Tibial artery (tissue), 4 donors: ENCODE results near the gene MORN2.
"Not testable (repeated sequence)": the region's sequence is repeated elsewhere in the genome, so short reads cannot be mapped to it uniquely, and the experiment has no call there.

Experiments
- DNase-seq, 2 donors: peaks; one replicate each; pipeline ENCODE4 v3.0.0-alpha.2; 2019
- H3K27ac ChIP-seq, 2 donors: fragments of 200-600 bp; sonication (generic) in 1 of 2; 1 replicate in 1 of 2; 2 replicates in 1 of 2; pipeline ENCODE4 v1.5.1; 2018 to 2019; ENCODE audit warnings: mild to moderate bottlenecking in 1 of 2
- H3K27me3 ChIP-seq, 2 donors: fragments of 200-600 bp; sonication (generic) in 1 of 2; one replicate each; pipeline versions ENCODE4 v1.5.1 to v1.6.0; 2016 to 2019
- H3K36me3 ChIP-seq, 3 donors: fragments of 200-600 bp; sonication (generic) in 2 of 3; one replicate each; pipeline ENCODE4 v1.5.1; 2016 to 2019; ENCODE audit warnings: mild to moderate bottlenecking in 2 of 3
- H3K4me1 ChIP-seq, 4 donors: fragments of 200-600 bp; sonication (generic) in 2 of 4; 1 replicate in 3 of 4; 2 replicates in 1 of 4; pipeline ENCODE4 v1.5.1; 2016 to 2019
- H3K4me3 ChIP-seq, 2 donors: fragments of 200-600 bp; sonication (generic) in 1 of 2; 1 replicate in 1 of 2; 2 replicates in 1 of 2; pipeline ENCODE4 v1.5.1; 2018 to 2019; ENCODE audit warnings: mild to moderate bottlenecking in 2 of 2
- H3K9me3 ChIP-seq, 3 donors: fragments of 200-600 bp; sonication (generic) in 1 of 3; one replicate each; pipeline ENCODE4 v1.5.1; 2016 to 2019
- intact Hi-C: fragments of 100-400 bp; cut with DNase I; formaldehyde crosslinking; loops from one replicate; pipeline ENCODE4 v1.15.0; 2023; ENCODE audit warnings: low total_unique reads
- TF ChIP-seq, protein P1 (sequence below), 2 experiments: fragments of 200-600 bp in 1 of 2; fragments of 450-650 bp in 1 of 2; IDR thresholded peaks; one replicate each; pipeline ENCODE4 v1.5.1; 2017 to 2019; ENCODE audit warnings: antibody characterized with exemption in 2 of 2, mild to moderate bottlenecking in 1 of 2, moderate library complexity in 1 of 2

Gene MORN2

DNA sequence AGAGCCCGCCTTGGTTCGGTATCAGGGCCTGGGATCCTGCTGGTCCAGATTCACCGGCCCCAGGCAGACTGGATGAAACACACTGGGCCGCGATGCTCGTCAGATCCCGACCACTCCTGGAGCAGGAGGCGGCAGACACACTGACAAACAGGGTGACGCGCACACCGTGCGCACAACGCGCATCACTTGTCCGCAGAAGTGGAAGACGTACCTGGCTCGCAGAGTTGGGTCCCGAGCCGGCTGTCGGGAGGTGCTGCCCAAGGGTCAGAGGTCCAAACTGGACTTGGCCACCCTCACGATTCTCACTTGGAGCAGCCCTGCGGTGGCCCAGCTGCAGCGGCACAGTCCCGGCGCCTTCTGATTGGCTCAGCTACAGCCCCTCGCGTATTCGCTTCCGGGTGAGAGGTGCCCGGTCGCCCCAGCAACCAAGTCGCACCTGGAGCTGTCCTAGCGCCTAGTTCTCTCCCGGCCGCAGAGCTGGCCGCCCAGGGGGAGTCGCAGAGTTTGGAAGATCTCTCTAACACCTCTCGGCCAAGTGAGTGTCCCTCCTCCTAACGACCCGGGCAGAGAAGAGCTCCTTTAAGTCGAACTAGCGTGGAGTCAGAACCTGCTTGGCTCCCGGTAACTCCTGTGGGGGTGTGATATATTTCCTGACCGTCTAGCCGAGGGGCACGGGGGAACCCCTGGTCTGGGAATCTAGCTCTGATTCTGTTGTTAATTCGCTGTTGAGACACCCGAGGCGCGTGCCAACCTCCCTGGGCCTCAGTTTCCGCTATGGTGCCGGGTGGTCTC is at the start of gene MORN2, which contains the start of gene DHX57:
MORN2 (plus strand) TSS at position 401 of the 792 bp plus-strand sequence.
DHX57 (minus strand) TSS at position 359 of the 792 bp plus-strand sequence. CDS start 7,529 bp downstream, outside the sequence.
- peak within 1 kb of the TSS; percentile 78 to 80 for H3K27ac ChIP-seq
- no peaks in the 10 kb centered on the region for H3K27me3 ChIP-seq
- peak within 1 kb of the TSS; percentile 75 to 86 for H3K4me3 ChIP-seq
- TF ChIP-seq, protein P1, sequence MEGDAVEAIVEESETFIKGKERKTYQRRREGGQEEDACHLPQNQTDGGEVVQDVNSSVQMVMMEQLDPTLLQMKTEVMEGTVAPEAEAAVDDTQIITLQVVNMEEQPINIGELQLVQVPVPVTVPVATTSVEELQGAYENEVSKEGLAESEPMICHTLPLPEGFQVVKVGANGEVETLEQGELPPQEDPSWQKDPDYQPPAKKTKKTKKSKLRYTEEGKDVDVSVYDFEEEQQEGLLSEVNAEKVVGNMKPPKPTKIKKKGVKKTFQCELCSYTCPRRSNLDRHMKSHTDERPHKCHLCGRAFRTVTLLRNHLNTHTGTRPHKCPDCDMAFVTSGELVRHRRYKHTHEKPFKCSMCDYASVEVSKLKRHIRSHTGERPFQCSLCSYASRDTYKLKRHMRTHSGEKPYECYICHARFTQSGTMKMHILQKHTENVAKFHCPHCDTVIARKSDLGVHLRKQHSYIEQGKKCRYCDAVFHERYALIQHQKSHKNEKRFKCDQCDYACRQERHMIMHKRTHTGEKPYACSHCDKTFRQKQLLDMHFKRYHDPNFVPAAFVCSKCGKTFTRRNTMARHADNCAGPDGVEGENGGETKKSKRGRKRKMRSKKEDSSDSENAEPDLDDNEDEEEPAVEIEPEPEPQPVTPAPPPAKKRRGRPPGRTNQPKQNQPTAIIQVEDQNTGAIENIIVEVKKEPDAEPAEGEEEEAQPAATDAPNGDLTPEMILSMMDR (IDR thresholded peaks at IDR 0.05): no peak
- H3K4me1 ChIP-seq: peaks cover 0 to 17% (median 12%) of the 10 kb centered on the region in 4 donors
- H3K36me3 ChIP-seq: peaks cover 0 to 5% (median 0%) of the 10 kb centered on the region in 3 donors
- H3K9me3 ChIP-seq: no peaks in the 10 kb centered on the region
- DNase-seq: peak; percentile 82 to 93
- intact Hi-C loops: no loop called here

- DNase-seq, H3K4me3 ChIP-seq, intact Hi-C loops, H3K27ac ChIP-seq, H3K27me3 ChIP-seq, H3K4me1 ChIP-seq, H3K9me3 ChIP-seq: not testable (repeated sequence)
- peaks cover 40 to 71% (median 45%) of the 10 kb centered on the region in 3 donors for H3K36me3 ChIP-seq
These were observed 48.1 kb upstream of the MORN2 start for GRCh38 chr2:38827539-38828145.

GRCh38 chr2:38828460-38828859 is 47.3 kb upstream of the MORN2 start:
- no peaks in the 10 kb centered on the region for H3K27me3 ChIP-seq
- intact Hi-C loops: no loop called here
- no peaks in the 10 kb centered on the region for H3K9me3 ChIP-seq
- H3K27ac ChIP-seq: no peak overlapping the region
- DNase-seq: no peak
- TF ChIP-seq, protein P1 (IDR thresholded peaks at IDR 0.05): no peak
- H3K36me3 ChIP-seq: peaks cover 37 to 70% (median 45%) of the 10 kb centered on the region in 3 donors
- no peaks in the 10 kb centered on the region for H3K4me1 ChIP-seq
- no peak overlapping the region for H3K4me3 ChIP-seq

- Histone ChIP-seq H3K9me3 (no peaks in the 10 kb centered on the region), H3K4me3 (no peak overlapping the region), H3K36me3 (peaks cover 30 to 69% (median 40%) of the 10 kb centered on the region in 3 donors), H3K4me1 (no peaks in the 10 kb centered on the region), H3K27me3 (no peaks in the 10 kb centered on the region), H3K27ac (no peak overlapping the region)
- no peak for DNase-seq
- intact Hi-C loops: no loop called here
- TF ChIP-seq, protein P1 (IDR thresholded peaks at IDR 0.05): no peak
These were observed 45.8 kb upstream of the MORN2 start for GRCh38 chr2:38829971-38830370.

GRCh38 chr2:38830526-38831159 is 45.1 kb upstream of the MORN2 start:
- H3K27me3 ChIP-seq: no peaks in the 10 kb centered on the region
- H3K36me3 ChIP-seq: peaks cover 24 to 69% (median 34%) of the 10 kb centered on the region in 3 donors
- no peak overlapping the region for H3K27ac ChIP-seq
- H3K9me3 ChIP-seq: no peaks in the 10 kb centered on the region
- peak in 1 of 2 donors; percentile 36 for DNase-seq
- no peak overlapping the region for H3K4me3 ChIP-seq
- no peaks in the 10 kb centered on the region for H3K4me1 ChIP-seq
- intact Hi-C loops: no loop called here
- TF ChIP-seq, protein P1 (IDR thresholded peaks at IDR 0.05): no peak
